GM19025 (cell line): ENCODE results near the gene NIP7.
"Not testable (repeated sequence)": the region's sequence is repeated elsewhere in the genome, so short reads cannot be mapped to it uniquely, and the experiment has no call there.

Source experiments
- ATAC-seq: cut with Tn5 transposase; IDR thresholded peaks from one replicate; pipeline ENCODE4 v1.9.1; 2021; ENCODE audit warnings: mild to moderate bottlenecking, low read depth, moderate library complexity; ENCODE audit not compliant: unreplicated experiment

The NIP7 gene

DNA sequence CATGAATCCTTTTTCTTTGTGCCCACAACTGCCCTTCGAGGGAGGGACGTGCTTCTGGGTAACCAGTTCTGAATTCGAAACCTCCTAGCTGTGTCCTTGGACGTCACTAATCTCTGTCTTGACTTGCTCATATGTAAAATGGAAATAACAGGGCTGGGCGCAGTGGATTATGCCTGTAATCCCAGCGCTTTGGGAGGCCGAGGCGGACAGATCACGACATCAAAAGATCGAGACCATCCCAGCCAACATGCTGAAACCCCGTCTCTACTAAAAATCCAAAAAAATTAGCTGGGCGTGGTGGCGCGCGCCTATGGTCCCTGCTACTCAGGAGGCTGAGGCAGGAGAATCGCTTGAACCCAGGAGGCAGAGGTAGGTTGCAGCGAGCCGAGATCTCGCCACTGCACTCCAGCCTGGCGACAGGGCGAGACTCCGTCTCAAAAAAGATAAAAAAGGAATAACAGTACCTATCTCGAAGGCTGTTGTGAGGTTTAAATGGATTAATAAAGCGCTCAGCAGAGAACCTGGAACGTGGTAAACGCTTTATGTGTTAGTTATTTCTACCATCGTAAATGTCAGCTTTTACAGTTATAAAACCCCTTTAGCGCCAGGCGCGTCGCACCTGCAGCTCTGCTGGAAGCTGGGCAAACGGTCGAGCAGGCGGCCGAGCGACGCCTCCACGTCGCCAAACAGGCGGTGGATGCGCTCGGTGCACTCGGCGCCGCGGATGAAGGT, 849 bp upstream of the NIP7 start:
- no peak for ATAC-seq

DNA sequence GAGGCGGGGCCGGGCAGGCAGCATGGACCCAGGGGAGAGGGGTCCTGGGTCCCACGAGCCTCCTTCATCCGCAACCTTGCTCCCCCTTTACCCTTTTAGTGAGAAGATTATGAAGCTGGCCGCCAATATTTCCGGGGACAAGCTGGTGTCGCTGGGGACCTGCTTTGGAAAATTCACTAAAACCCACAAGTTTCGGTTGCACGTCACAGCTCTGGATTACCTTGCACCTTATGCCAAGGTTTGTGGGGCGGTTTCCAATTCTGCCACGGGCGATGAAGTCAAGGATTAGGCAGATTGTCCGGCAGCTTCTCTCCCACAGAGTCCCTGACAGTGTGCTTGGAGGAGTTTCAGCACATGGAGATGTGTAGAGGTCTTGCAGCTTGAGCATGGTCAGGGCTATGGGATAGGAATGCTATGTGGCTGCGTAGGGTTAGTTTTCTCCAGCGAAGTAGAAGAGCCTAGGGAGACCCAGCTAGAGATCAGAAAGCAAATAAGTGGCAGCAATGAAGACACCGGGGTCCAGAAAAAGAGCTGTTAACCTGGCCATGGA, 598 bp downstream of the NIP7 start:
- ATAC-seq = no peak

DNA sequence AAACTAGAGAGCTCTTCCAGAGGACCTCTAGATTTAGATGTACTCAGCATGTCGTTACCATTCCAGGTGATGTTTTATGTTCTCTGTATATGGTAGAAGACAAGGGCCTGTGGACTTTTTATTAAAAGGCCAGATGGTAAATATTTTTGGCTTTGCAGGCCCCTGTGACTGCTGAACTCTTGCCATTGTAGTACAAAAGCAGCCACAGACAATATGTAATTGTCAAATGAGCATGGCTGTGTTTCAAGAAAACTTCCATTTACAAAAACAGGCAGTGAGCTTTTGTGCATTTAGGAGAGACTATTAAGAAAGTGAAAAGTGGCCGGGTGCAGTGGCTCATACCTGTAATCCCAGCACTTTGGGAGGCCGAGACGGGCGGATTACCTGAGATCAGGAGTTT, 4.6 kb downstream of the NIP7 start:
- ATAC-seq = no peak

DNA sequence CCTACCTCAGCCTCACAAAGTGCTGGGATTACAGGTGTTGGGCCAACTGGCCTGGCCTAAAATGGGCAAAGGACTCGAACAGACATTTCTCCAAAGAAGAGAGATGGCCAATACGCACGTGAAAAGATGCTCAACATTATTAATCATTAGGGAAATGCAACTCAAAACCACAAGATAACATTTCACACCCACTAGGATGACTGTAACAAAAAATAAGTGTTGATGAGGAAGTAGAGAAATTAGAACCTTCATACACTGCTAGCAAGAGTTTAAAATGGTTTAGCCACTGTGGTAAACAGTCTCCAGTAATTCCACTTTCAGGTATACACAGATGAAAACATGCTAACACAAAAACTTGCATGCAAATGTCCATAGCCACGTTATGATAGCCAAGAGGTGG, 6.4 kb downstream of the NIP7 start:
- ATAC-seq = no peak

DNA sequence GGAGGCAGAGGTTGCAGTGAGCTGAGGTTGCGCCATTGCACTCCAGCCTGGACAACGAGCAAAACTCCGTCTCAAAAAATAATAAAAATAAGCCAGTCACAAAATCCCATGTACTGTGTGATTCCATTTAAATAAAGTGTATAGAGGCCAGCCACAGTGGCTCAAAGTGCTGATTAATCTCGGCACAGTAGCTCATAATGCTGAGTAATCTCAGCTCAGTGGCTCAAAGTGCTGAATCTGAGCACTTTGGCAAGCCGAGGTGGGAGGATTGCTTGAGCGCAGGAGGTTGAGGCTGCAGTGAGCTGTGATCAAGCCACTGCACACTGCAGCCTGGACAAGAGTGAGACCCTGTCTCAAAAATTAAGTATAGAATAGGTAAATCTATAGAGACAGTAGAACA, 7.1 kb downstream of the NIP7 start:
- no peak for ATAC-seq

DNA sequence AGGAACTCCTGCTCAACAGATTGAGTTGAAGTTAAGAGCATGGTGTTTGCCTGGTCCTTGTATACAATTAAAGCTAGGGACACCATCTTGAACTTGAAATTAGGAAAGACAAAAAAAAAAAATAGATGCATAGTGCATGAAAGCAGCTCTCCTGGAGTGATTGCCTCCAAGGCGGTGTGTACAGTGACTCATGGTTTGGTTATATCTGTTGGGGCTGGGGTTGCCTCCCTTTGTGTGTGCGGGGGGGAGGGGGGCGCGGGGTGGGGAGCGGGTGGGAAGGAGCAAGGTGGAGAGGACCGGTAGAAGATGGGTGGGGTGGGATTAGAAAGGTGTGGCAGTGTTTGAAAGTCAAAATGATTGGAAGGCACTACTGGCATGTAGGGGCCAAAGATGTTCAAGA, 8.7 kb downstream of the NIP7 start:
- ATAC-seq = no peak

DNA sequence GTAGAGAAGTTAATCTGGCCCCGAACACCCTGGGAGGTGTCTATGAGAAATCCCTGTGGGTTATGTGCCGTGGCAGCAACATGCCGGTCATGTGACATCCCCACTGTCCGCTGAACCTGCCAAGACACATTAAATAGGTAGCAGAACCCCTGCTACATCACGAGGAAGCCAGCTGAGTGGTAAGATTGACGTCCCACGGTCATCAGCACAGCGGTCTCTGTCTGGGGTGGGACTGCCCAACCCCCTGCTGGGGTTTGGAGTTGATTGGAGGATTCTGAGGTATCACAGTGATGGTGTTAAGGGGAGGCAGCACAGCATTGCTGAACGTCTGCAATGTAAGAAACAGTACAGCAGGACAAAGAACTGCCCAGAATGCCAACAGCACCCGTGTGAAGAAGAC, 10.0 kb downstream of the NIP7 start:
- ATAC-seq = no peak

DNA sequence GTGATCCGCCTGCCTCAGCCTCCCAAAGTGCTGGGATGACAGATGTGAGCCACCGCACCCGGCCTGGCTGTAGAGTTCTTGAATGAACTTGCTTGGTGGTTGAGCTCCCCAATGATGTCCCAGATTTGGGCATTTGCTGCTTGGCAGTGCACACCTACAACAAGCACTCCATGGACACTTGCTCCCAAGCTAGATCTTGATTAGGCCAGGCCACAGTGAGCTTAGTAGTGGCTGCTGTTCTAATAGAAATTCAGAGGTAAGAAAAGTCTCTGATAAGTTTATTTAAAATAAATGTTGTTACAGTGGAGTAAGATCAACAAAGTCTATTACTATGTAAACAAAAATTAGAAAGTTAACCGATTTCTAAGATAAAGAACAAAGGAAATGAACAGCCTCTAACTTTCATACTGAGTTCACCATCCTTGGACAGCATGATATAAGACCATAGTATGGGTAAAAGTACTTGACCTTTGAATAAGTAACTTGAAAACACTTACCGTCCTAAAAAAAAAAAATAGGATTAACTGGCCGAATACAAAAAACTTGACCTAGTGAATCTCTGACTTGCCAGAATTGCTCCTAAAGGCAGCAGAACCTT, 11.1 kb downstream of the NIP7 start:
- no peak for ATAC-seq

DNA sequence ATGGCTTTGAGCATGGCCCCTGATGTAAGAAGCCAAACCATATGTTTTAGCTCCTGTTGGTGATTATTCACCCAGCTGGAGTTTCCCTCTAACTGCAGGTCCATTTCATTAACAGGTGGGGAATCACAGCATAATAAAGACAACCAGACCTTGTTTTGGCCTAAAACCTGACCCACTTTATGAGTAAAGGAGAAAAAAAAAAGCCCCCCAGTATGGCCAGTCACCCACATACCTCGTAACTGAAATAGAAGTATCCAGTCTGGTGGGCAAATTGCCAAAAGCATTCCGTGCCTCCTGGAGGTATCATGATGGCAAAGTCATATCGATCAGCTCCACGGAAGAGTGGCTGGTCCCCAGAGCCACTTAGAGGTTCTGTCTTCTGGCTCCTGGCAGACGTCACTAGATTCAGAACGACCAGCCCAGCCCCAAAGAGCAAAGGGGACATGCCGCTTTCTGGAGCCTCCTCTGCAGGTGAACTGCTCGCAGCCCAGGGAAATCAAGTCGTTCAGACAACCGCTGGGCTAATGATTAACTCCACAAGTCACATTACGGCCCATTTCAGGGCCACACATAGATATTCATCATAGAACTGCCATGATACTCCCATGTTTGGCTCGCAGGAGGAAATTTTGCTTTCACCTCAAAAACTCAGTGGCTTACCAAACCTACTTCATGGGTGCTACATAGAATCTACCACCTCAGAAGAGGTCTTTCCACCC, 11.9 kb downstream of the NIP7 start, which contains the start of gene TMED6:
TMED6 (minus strand) TSS at position 478 of the 719 bp plus-strand sequence; CDS start at position 445, 33 bp downstream.
- ATAC-seq = no peak

DNA sequence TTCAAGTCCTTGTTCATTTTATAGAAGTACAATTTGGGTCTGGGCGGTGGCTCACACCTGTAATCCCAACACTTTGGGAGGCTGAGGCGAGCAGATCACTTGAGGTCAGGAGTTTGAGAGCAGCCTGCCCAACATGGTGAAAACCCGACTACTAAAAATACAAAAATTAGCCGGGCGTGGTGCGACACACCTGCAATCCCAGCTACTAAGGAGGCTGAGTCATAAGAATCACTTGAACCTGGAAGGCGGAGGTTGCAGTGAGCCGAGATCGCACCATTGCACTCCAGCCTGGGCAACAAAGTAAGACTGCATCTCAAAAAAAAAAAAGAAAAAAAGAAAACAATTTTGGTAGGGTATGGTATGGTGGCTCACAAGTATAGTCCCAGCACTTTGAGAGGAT, 20.5 kb downstream of the NIP7 start:
- ATAC-seq = not testable (repeated sequence)

DNA sequence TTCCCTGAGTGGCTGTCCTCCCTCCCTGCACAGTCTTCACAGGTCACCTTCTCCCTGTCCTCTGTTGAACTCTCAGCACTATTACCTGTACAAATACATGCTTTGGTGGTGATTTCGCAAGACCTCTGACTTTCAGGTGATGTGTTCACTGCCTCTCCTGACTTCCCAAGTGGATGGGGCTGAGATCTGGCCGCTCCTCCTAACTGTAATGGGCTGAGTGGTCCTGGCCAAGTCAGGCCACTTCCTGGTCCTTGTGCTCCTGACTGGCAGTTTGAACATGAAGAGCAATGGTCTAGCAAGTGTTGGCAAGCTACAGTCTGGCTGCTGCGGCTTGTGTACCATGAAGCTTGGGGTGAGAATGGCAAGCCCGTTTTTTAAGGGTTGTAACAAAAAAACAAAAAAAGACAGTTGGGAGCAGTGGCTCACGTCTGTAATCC, 23.7 kb downstream of the NIP7 start:
- ATAC-seq = no peak

DNA sequence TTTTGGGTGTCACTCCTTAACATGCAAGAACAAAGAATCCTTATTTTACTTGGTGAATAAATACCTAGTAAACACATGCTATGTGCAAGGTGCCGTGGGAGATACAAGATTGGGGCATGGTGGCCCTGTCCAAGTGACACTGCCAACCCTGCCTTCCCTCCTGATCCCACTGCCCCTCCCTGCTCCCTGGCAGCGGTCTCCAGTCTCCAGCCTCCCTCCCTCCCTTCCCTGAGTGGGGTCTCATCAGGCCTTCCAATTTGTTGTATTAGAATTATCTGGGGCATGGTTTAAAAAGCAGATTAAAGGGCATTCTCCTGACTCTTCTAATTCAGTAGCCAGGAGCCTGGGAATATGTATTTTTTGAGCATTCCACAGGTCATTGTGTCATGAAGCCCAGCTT, 24.5 kb downstream of the NIP7 start:
- ATAC-seq = no peak

DNA sequence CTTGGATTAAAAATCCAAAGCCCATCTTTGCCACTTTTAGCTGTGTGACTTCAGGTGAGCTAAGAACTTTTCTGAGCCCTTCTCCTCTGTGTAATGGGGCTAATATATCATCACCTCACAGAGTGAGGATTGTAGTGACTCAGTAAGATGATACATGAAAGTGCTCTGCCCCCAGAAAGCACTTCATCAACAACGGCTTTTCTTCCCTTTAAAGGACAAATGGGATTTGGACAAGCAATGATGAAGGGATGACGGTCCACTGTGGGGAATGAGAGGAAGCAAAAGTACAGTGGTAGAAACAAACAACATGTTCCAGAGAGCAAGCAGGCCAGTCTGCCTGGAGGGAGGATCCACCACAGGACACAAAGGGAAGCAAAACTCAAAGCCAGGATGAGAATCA, 26.3 kb downstream of the NIP7 start:
- ATAC-seq = no peak

DNA sequence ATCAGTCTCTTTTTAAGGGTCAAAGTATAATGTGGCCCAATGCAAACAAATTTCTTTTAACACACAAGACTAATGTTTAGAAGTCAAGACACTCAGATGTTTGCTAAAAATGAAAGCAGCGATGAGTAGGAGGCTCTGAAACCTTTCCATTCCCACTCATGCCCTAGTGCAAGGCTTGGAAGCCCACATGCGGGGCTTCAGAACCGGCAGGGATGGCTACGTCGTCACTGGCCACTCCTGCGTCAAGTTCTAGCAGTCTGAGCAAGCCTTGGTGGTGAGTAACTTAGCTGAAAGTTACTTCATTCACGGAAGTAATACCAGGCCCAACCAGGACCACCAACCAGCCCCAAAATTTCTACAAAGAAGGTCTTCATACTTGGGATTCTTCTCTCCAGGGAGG, 26.9 kb downstream of the NIP7 start:
- no peak for ATAC-seq

DNA sequence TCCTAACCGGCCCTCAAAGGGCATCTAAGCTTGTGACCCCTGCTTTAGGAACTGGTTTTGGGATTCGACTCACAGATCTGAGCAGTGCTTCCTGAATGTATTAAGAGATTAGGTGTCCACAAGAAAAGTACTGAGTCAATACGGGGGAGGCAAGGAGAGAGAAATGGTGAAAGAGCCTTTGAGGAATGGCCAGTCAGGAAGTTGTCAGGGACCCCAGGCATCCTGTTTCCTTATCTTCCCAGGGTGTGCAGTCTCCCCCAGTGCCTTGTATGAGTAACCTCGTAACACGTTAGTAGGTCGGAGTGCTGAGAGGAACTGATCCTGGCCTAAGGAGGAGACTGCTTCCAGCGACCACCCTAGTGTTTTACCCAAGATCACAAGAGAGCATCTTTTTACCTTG, 28.4 kb downstream of the NIP7 start:
- ATAC-seq = no peak

DNA sequence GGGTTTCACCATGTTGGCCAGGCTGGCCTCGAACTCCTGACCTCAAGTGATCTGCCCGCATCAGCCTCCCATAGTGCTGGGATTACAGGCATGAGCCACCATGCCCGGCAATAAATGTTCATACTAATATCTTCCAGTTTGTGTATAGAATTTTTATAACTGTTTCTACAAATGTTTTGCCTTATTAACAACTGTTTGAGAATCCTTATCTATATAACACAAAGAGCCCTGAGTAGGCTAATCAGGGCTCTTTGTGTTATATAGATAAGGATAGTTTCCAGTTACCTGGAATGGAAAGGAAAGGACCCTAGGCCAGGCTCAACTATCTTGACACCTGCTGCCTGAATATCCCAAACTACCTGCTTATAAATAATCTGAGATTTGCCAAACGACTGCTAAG, 29.3 kb downstream of the NIP7 start:
- no peak for ATAC-seq

DNA sequence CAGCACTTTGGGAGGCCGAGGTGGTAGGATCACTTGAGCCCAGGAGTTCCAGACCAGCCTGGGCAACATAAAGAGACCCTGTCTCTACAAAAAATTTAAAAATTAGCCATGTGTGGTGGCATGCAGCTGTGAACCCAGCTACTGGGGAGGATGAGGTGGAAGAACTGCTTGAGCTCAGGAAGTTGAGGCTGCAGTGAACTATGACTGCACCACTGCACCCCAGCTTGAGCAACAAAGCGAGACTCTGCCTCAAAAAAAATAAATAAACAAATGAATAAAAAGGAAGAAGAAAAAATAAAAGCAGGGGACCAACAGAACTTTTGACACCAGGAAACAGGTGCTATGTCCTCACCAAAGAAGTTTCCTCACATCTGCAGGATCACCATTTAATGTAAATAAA, 32.0 kb downstream of the NIP7 start:
- no peak for ATAC-seq

DNA sequence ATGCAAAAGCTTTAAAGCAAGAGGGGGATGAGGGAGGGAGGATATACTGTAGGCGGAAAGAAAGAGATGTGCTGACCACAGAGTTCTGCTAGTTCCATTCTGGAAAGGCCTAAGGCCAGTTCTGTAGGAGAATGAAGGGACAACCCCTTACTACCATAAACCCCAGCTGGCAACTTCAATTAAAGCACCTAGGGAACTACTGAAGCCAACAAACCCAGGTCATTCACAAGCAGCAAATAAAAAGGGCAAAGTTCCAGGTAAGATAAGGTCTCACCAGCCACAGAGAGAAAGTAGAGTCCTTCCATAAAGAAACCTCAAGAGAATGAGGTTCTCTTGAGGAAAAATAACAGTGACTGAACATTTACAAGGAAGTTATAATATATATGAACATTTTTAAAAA, 33.4 kb downstream of the NIP7 start:
- no peak for ATAC-seq

DNA sequence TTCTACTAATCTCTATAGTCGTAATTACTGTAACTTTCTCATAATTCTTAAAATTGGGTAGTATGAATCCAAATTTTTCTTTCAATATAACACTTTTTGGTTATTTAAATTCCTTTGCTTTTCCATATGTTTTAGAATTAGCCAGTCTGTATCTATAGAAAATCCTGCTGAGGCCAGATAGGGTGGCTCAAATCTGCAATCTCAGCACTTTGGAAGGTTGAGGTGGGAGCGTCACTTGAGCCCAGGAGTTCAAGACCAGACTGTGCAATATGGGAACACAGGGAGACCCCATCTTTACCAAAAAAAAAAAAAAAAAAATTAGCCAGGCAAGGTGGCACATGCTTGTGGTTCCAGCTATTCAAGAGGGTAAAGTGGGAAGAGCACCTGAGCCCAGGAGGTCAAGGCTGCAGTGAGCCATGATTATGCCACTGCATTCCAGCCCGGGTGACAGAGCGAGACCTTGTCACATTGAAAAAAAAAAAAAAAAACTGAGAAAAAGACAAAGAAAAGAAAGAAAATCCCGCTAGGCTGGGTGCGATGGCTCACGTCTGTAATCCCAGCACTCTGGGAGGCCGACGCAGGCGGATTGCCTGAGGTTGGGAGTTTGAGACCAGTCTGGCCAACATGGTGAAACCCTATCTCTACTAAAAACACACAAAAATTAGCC, 37.0 kb downstream of the NIP7 start:
- ATAC-seq = no peak

DNA sequence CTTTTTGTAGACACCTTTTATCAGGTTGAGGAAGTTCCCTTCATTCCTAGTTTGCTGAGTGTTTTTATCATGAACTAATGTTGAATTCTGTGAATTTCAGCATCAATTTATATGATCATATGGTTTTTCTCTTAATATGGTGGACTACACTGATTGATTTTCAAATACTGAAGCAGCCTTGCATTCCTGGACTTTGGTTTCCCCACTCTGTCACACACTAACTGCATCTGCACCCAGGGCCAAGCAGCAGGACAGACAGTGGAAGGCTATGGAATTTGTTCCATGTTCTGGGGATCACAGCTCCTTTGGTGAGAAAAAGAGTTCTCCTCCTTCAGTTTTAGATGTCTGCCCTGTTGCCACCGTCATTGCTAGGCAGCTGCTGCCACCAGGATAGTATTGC, 38.5 kb downstream of the NIP7 start:
- ATAC-seq = no peak

DNA sequence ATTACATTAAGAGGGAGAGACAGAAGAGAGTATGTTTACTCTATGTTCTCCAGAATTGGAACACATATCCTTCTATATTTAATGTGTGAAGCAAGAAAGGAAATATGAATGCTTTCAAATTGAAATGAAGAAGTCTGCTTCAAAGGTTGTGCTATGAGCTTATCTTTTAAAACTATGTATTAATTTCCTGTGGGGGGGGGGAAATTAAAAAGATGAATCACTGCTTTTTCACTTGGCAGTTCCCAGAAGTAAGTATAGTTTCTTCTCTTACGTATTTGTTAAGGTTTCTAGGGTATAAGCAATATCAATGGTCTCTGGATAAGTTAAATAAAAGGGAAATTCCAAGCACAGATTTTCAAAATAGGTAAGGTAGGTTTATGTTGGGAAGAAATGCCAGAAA, 39.2 kb downstream of the NIP7 start:
- ATAC-seq = no peak
